ENCODE data around the gene GOLGA1.
A peak's percentile ranks its signal among the peaks of the same experiment; 100 is the strongest.

Gene GOLGA1

GRCh38 chr9:124941679-124942561 lies 1.0 kb upstream of the GOLGA1 start:
- Histone ChIP-seq H3K9ac (ENCODE audit: low read length) (peak overlapping the region; percentile 93), H3K9me2 (replicated peaks; ENCODE audit: insufficient read depth, low read length) (no peaks in the 10 kb centered on the region), H3K36me3 (replicated peaks; ENCODE audit: insufficient read depth, low read length) (no peaks in the 10 kb centered on the region), H3K27me3 (replicated peaks; ENCODE audit: insufficient read depth, low read length) (no peaks in the 10 kb centered on the region), H3K79me2 (ENCODE audit: low read length) (peaks cover 17% of the 10 kb centered on the region), H3K27ac (ENCODE audit: low read length) (peak overlapping the region; percentile 87), H2AFZ (ENCODE audit: low read length) (peak overlapping the region; percentile 94), H3F3A (ENCODE audit: insufficient read depth, low read length) (peaks cover 14% of the 10 kb centered on the region), H4K20me1 (ENCODE audit: insufficient read depth, low read length) (no peaks in the 10 kb centered on the region), H3K4me2 (ENCODE audit: low read depth, low read length) (peak overlapping the region; percentile 80), H3K4me3 (ENCODE audit: low read length) (peak overlapping the region; percentile 89), H3K4me1 (ENCODE audit: low read length) (peaks cover 6% of the 10 kb centered on the region; the same call in 1 of the 2 replicates), H3K9me3 (replicated peaks; ENCODE audit: insufficient read depth, low read length) (no peaks in the 10 kb centered on the region)
- peak; percentile 82 for DNase-seq
- TF ChIP-seq EZH2phosphoT487 (IDR thresholded peaks at IDR 0.05; ENCODE audit: low read length) (no peak), CTCF (IDR thresholded peaks at IDR 0.05; ENCODE audit: low read length) (no peak), EZH2 (optimal IDR thresholded peaks at IDR 0.05; ENCODE audit: low read depth, low read length) (no peak)

GRCh38 chr9:124940521-124940893 lies 376 bp downstream of the GOLGA1 start:
- peak overlapping the region; percentile 94 for H2AFZ ChIP-seq (ENCODE audit: low read length)
- H3K4me1 ChIP-seq (ENCODE audit: low read length), result peaks cover 6% of the 10 kb centered on the region; the same call in 1 of the 2 replicates
- peak overlapping the region; percentile 87 for H3K27ac ChIP-seq (ENCODE audit: low read length)
- TF ChIP-seq CTCF (IDR thresholded peaks at IDR 0.05; ENCODE audit: low read length), result no peak
- TF ChIP-seq EZH2 (optimal IDR thresholded peaks at IDR 0.05; ENCODE audit: low read depth, low read length), result no peak
- no peak for TF ChIP-seq EZH2phosphoT487 (IDR thresholded peaks at IDR 0.05; ENCODE audit: low read length)
- H3K36me3 ChIP-seq (replicated peaks; ENCODE audit: insufficient read depth, low read length), result no peaks in the 10 kb centered on the region
- no peaks in the 10 kb centered on the region for H3K27me3 ChIP-seq (replicated peaks; ENCODE audit: insufficient read depth, low read length)
- no peaks in the 10 kb centered on the region for H3K9me2 ChIP-seq (replicated peaks; ENCODE audit: insufficient read depth, low read length)
- no peaks in the 10 kb centered on the region for H4K20me1 ChIP-seq (ENCODE audit: insufficient read depth, low read length)
- H3K9ac ChIP-seq (ENCODE audit: low read length), result peak overlapping the region; percentile 93
- peak overlapping the region; percentile 73 for H3K4me2 ChIP-seq (ENCODE audit: low read depth, low read length)
- peak; percentile 58 for DNase-seq
- peaks cover 14% of the 10 kb centered on the region for H3F3A ChIP-seq (ENCODE audit: insufficient read depth, low read length)
- no peaks in the 10 kb centered on the region for H3K9me3 ChIP-seq (replicated peaks; ENCODE audit: insufficient read depth, low read length)
- peaks cover 17% of the 10 kb centered on the region for H3K79me2 ChIP-seq (ENCODE audit: low read length)
- H3K4me3 ChIP-seq (ENCODE audit: low read length), result peak overlapping the region; percentile 89

- no peak for DNase-seq
- Histone ChIP-seq H3K4me3 (ENCODE audit: low read length) (peak overlapping the region; percentile 89), H3K4me1 (ENCODE audit: low read length) (peaks cover 11% of the 10 kb centered on the region), H3K4me2 (ENCODE audit: low read depth, low read length) (peak overlapping the region; percentile 73), H3K79me2 (ENCODE audit: low read length) (peaks cover 17% of the 10 kb centered on the region), H3K9me2 (replicated peaks; ENCODE audit: insufficient read depth, low read length) (no peaks in the 10 kb centered on the region), H3K9me3 (replicated peaks; ENCODE audit: insufficient read depth, low read length) (no peaks in the 10 kb centered on the region), H3K27ac (ENCODE audit: low read length) (peak overlapping the region; percentile 87; the same call in 1 of the 2 replicates), H3K9ac (ENCODE audit: low read length) (peak overlapping the region; percentile 93), H3F3A (ENCODE audit: insufficient read depth, low read length) (peaks cover 14% of the 10 kb centered on the region), H3K36me3 (replicated peaks; ENCODE audit: insufficient read depth, low read length) (no peaks in the 10 kb centered on the region), H3K27me3 (replicated peaks; ENCODE audit: insufficient read depth, low read length) (no peaks in the 10 kb centered on the region), H2AFZ (ENCODE audit: low read length) (peak overlapping the region; percentile 94), H4K20me1 (ENCODE audit: insufficient read depth, low read length) (no peaks in the 10 kb centered on the region)
- no peak for TF ChIP-seq CTCF (IDR thresholded peaks at IDR 0.05; ENCODE audit: low read length)
- TF ChIP-seq EZH2 (optimal IDR thresholded peaks at IDR 0.05; ENCODE audit: low read depth, low read length), result no peak
- no peak for TF ChIP-seq EZH2phosphoT487 (IDR thresholded peaks at IDR 0.05; ENCODE audit: low read length)
Measured at GRCh38 chr9:124939944-124940343, 939 bp downstream of the GOLGA1 start.
